GM19099 (cell line): ENCODE results near the gene ADAM15.
A peak's percentile ranks its signal among the peaks of the same experiment; 100 is the strongest.

ENCODE experiments used
- POLR2A ChIP-seq: IDR thresholded peaks from 3 replicates; pipeline ENCODE4 v1.6.1; 2011; ENCODE audit warnings: low read depth; ENCODE audit not compliant: insufficient read length; ENCODE audit errors: extremely low read depth

ADAM15 gene

GRCh38 chr1:155010211-155010918, 40.8 kb upstream of the ADAM15 start:
- TF ChIP-seq POLR2A = no peak

GRCh38 chr1:155011004-155011416, 40.1 kb upstream of the ADAM15 start:
- TF ChIP-seq POLR2A = no peak

- TF ChIP-seq POLR2A = no peak
These were observed 39.6 kb upstream of the ADAM15 start for GRCh38 chr1:155011437-155012025.

GRCh38 chr1:155012026-155012546, 39.0 kb upstream of the ADAM15 start:
- no peak for TF ChIP-seq POLR2A

GRCh38 chr1:155012776-155013602, 38.1 kb upstream of the ADAM15 start:
- no peak for TF ChIP-seq POLR2A

GRCh38 chr1:155013632-155014031, 37.5 kb upstream of the ADAM15 start:
- TF ChIP-seq POLR2A = no peak

GRCh38 chr1:155014709-155015508, 36.2 kb upstream of the ADAM15 start:
- no peak for TF ChIP-seq POLR2A

GRCh38 chr1:155015527-155016230, 35.4 kb upstream of the ADAM15 start:
- no peak for TF ChIP-seq POLR2A

- no peak for TF ChIP-seq POLR2A
These were observed 34.8 kb upstream of the ADAM15 start for GRCh38 chr1:155016231-155016831.

- TF ChIP-seq POLR2A = peak; percentile 61
These were observed 33.8 kb upstream of the ADAM15 start for GRCh38 chr1:155017041-155017945.

GRCh38 chr1:155017946-155018316, 33.2 kb upstream of the ADAM15 start:
- no peak for TF ChIP-seq POLR2A

GRCh38 chr1:155018617-155019348, 32.3 kb upstream of the ADAM15 start:
- TF ChIP-seq POLR2A = no peak

GRCh38 chr1:155019377-155020245, 31.5 kb upstream of the ADAM15 start:
- TF ChIP-seq POLR2A = no peak
